ENCODE data around the gene PRR5L.

- no peak for TF ChIP-seq EZH2phosphoT487 (IDR thresholded peaks at IDR 0.05; ENCODE audit: low read length)
- TF ChIP-seq CTCF (IDR thresholded peaks at IDR 0.05; ENCODE audit: low read length): no peak
- no peak for TF ChIP-seq EZH2 (optimal IDR thresholded peaks at IDR 0.05; ENCODE audit: low read depth, low read length)
These were observed 171.8 kb downstream of the PRR5L start for GRCh38 chr11:36467916-36468315.

All from MM.1S (cell line).